GM12864 (cell line): ENCODE data around the gene GASK1A.

Source experiments
- DNase-seq: peaks from one replicate; pipeline ENCODE4 v3.0.0-alpha.2; 2011; ENCODE audit warnings: low read depth
- H3K4me3 ChIP-seq: 2 replicates; pipeline ENCODE4 v1.5.1; 2011; ENCODE audit warnings: mild to moderate bottlenecking, low read depth, low read length, control low read depth
- TF ChIP-seq, protein P1 (sequence below): IDR thresholded peaks from 2 replicates; pipeline ENCODE4 v1.5.1; 2011; ENCODE audit warnings: low read depth, mild to moderate bottlenecking, moderate library complexity, low read length, control low read depth, inconsistent platforms; ENCODE audit errors: missing control alignments

Gene GASK1A

DNA sequence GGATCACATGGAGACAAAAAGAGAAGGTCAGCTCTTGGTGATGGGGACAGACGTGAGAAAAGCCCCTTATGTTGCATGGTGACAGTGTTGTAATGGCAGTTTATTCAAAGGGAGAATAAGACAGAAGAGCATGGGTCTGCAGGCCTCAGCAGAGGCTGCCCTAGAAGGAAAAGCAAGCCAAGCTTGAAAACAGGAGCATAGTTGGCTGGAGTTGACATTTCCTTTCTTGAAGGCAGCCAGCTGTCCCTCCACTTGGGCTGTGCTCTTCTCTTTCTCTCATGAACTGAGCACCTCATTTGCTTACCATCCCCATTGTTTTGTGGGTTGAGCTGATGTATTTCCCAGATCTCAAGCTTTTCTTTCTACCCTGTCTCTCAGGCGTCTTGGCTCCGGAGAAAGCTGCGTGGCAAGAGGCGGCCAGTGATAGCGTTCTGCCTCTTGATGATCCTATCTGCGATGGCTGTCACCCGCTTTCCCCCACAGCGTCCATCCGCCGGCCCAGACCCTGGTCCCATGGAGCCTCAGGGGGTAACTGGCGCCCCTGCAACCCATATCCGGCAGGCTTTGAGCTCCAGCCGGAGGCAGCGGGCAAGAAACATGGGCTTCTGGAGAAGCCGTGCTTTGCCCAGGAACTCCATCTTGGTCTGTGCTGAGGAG is 52.9 kb downstream of the GASK1A start:
- TF ChIP-seq, protein P1, sequence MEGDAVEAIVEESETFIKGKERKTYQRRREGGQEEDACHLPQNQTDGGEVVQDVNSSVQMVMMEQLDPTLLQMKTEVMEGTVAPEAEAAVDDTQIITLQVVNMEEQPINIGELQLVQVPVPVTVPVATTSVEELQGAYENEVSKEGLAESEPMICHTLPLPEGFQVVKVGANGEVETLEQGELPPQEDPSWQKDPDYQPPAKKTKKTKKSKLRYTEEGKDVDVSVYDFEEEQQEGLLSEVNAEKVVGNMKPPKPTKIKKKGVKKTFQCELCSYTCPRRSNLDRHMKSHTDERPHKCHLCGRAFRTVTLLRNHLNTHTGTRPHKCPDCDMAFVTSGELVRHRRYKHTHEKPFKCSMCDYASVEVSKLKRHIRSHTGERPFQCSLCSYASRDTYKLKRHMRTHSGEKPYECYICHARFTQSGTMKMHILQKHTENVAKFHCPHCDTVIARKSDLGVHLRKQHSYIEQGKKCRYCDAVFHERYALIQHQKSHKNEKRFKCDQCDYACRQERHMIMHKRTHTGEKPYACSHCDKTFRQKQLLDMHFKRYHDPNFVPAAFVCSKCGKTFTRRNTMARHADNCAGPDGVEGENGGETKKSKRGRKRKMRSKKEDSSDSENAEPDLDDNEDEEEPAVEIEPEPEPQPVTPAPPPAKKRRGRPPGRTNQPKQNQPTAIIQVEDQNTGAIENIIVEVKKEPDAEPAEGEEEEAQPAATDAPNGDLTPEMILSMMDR, result no peak
- H3K4me3 ChIP-seq, result no peak overlapping the region
- DNase-seq, result no peak

DNA sequence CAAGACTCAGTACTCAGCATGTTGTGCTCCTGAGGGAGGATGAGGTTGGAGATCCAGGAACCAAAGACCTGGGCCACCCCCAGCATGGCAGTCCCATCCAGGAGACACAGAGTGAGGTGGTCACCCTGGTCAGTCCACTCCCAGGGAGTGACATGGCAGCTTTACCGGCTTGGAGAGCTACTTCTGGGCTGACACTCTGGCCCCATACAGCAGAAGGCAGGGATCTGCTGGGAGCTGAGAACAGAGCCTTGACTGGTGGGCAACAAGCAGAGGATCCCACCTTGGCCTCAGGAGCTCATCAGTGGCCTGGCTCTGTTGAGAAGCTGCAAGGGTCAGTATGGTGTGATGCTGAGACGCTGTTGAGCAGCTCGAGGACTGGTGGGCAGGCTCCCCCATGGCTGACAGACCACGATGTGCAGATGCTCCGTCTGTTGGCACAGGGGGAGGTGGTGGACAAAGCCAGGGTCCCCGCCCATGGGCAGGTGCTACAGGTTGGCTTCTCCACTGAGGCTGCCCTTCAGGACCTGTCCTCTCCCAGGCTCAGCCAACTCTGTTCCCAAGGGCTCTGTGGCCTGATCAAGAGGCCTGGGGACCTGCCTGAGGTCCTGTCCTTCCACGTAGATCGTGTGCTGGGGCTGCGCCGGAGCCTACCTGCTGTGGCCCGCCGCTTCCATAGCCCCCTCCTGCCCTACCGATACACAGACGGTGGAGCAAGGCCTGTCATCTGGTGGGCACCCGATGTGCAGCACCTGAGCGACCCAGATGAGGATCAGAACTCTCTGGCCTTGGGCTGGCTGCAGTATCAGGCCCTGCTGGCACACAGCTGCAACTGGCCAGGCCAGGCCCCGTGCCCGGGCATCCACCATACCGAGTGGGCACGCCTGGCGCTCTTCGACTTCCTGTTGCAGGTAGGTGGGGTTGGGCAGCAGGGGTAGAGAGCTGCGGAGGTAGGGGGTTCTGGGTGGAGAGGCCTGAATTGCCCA is 53.8 kb downstream of the GASK1A start:
- no peak overlapping the region for H3K4me3 ChIP-seq
- no peak for DNase-seq
- TF ChIP-seq, protein P1, result no peak

DNA sequence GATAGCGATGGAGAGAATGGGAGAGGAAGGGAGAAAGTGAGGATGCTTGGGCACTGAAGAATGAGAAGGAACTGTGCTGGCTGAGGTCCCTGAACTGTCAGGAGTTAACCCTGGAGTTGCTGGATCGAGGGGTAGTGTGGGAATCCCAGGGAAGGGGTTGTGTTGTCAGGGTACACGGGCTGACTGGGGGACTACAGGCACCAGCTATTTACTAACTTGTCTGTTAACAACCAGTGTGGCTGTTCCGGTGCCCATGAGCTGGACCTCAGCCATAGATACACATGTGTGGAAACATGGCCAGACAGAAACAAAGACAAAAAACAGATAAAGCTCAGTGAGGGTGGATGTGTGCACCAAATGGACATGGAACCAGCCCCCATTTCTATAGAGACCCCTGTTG is 55.1 kb downstream of the GASK1A start:
- DNase-seq, result no peak

GRCh38 chr3:43034911-43035310 is 55.8 kb downstream of the GASK1A start:
- no peak overlapping the region for H3K4me3 ChIP-seq
- TF ChIP-seq, protein P1, result no peak
- no peak for DNase-seq

More for the DNA sequence above, 55.1 kb downstream of the GASK1A start:
- TF ChIP-seq, protein P1, result no peak
- no peak overlapping the region for H3K4me3 ChIP-seq

DNA sequence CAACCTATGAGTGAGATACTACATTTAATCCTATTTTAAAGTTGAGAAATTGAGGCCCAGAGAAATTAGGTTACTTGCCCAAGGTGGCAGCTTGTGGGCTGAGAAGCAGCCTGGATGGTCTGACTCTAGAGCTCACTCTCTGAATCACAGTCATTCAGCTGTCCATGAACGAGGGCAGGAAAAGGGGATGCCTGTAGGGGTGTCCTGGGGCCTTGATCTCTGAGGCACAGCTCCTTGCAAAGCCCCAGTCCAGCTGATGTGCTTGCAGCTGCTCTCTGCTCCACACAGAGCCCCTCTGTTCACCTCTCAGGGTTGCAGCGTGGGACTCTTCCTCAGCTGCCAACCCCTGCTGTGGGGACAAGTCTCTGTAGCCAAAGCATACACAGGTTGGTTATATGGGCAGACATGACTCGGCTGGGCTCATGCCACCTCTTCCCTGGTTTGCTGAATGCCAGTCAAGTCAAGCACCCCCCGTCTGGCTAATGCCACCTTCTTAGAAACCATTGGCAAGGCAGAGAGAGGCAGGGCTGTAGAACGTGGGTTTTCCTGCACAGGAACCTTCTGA is 56.8 kb downstream of the GASK1A start:
- TF ChIP-seq, protein P1, result no peak
- no peak overlapping the region for H3K4me3 ChIP-seq
- DNase-seq, result no peak

DNA sequence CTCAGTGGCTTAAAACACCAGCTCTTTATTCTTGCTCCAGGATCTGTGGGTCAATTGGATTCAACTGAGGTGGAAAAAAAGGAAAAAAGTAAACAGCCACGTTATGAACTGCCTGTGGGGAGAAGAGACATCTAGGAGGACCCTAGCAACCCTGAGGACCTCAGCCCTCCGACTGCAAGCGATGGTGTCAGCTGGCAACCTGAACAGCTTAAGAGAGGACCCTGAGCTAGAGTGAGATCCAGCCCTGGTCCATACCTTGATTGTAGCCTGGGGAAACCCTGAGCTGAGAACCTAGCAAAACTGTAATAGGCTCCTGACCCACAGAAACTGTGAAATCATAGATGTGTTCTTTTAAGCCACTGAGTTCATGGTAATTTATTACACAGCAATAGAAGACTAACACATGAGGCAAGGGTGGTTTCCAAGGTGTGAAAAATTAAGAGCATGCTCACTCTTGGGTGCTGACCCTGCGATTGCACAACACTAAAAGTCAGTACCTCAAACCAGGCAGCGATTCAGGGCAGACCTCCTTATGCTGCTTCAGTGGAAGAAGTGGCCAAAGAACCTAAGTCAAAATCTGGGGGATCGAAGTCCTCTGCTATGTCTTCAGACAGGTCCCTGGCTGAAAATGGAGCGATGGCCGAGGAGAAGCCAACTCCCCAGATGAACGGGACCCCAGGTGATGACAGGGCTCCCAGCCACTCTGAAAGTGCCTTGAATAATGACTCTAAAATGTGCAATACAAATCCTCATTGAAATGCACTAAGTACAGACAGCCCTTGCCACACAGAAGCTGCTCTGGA is 57.7 kb downstream of the GASK1A start:
- TF ChIP-seq, protein P1, result no peak
- H3K4me3 ChIP-seq, result no peak overlapping the region
- DNase-seq, result no peak
